ENCODE results near the gene KCNH8. TPM values are rescaled to one million over a fixed set of nuclear protein-coding genes. Genes with fewer than 3 reads are reported as not detected.

KCNH8 gene
- total RNA-seq, 1 donor from 2014 or later, result 2.3 TPM

DNA sequence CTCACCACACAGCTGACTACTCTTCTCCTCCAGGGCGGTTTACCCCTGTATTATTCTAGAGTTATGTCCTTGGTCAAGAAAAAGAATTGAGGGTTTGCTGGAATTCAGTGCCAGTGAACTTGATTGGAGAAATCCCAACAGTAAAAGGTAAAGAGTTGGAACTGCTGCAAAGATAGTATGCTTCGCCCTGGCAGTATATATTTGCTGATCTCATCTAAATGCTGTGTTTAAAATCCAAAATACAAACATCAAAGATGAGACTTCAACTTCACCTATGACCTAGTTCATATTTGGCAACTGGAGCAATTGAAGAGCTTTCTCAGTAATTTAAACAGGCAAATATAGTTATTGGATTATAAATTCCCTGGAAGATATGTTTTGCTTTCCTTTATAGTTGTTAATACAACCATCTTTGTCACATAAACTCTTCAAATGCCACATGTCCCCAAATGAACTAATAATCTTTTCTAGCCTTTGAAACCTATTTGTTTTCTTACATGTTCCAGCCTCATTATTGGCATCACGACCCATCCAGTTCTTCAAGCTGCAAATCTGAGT is 6.5 kb downstream of the KCNH8 start:
- Histone ChIP-seq H3K27ac (no peak overlapping the region), H3K9me3 (ENCODE audit: low read depth) (no peaks in the 10 kb centered on the region), H3K79me2 (ENCODE audit: low read depth) (no peaks in the 10 kb centered on the region), H3K36me3 (no peaks in the 10 kb centered on the region), H3K4me1 (no peaks in the 10 kb centered on the region), H4K20me1 (ENCODE audit: low read depth) (peaks cover 6% of the 10 kb centered on the region), H3K4me3 (no peak overlapping the region), H3F3A (ENCODE audit: low read depth) (no peaks in the 10 kb centered on the region), H3K9ac (no peak overlapping the region), H3K27me3 (peaks cover under 1% of the 10 kb centered on the region), H3K4me2 (no peak overlapping the region), H2AFZ (replicated peaks) (no peak overlapping the region)
- no peak for TF ChIP-seq EZH2 (IDR thresholded peaks at IDR 0.05)
- no peak for TF ChIP-seq EZH2phosphoT487 (IDR thresholded peaks at IDR 0.05)
- TF ChIP-seq, protein P1, sequence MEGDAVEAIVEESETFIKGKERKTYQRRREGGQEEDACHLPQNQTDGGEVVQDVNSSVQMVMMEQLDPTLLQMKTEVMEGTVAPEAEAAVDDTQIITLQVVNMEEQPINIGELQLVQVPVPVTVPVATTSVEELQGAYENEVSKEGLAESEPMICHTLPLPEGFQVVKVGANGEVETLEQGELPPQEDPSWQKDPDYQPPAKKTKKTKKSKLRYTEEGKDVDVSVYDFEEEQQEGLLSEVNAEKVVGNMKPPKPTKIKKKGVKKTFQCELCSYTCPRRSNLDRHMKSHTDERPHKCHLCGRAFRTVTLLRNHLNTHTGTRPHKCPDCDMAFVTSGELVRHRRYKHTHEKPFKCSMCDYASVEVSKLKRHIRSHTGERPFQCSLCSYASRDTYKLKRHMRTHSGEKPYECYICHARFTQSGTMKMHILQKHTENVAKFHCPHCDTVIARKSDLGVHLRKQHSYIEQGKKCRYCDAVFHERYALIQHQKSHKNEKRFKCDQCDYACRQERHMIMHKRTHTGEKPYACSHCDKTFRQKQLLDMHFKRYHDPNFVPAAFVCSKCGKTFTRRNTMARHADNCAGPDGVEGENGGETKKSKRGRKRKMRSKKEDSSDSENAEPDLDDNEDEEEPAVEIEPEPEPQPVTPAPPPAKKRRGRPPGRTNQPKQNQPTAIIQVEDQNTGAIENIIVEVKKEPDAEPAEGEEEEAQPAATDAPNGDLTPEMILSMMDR (IDR thresholded peaks at IDR 0.05), result no peak
- no peak for DNase-seq (ENCODE audit: low spot score)
- no peak overlapping the region for H3K27ac Mint-ChIP-seq
- H3K9me3 Mint-ChIP-seq, result no peaks in the 10 kb centered on the region
- no peak overlapping the region for H3K4me3 Mint-ChIP-seq
- no peaks in the 10 kb centered on the region for H3K36me3 Mint-ChIP-seq
- no peaks in the 10 kb centered on the region for H3K27me3 Mint-ChIP-seq (ENCODE audit: insufficient read depth, low read depth)
- peaks cover under 1% of the 10 kb centered on the region for H3K4me1 Mint-ChIP-seq

DNA sequence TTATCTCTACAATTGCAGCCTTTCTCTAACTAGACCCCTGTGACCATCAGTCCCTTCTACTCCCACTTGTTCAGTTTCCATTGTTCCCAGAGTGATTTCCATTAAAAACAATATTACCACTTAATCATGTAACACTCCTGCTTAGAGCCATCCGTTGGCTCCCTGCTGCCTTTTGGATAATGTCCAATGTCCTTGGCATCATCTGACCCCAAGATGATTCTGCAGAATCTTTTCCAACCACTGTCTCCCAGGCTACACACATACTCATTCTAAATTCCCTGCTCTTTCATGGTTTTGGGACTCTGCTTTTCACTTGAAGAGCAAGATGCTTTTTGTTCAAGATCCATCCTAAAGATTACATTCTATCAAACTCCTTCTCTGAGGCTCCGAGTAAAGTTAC is 7.1 kb downstream of the KCNH8 start:
- Histone ChIP-seq H3K9me3 (ENCODE audit: low read depth) (no peaks in the 10 kb centered on the region), H3K4me3 (no peak overlapping the region), H3K27ac (no peak overlapping the region), H3K79me2 (ENCODE audit: low read depth) (no peaks in the 10 kb centered on the region), H3F3A (ENCODE audit: low read depth) (no peaks in the 10 kb centered on the region), H3K4me1 (no peaks in the 10 kb centered on the region), H2AFZ (replicated peaks) (no peak overlapping the region), H3K4me2 (no peak overlapping the region), H4K20me1 (ENCODE audit: low read depth) (peaks cover under 1% of the 10 kb centered on the region), H3K27me3 (no peaks in the 10 kb centered on the region), H3K9ac (no peak overlapping the region), H3K36me3 (no peaks in the 10 kb centered on the region)
- Mint-ChIP-seq H3K4me1 (no peaks in the 10 kb centered on the region), H3K9me3 (no peaks in the 10 kb centered on the region), H3K36me3 (no peaks in the 10 kb centered on the region), H3K27ac (no peak overlapping the region), H3K4me3 (no peak overlapping the region), H3K27me3 (ENCODE audit: insufficient read depth, low read depth) (no peaks in the 10 kb centered on the region)
- DNase-seq (ENCODE audit: low spot score), result no peak
- TF ChIP-seq EZH2phosphoT487 (IDR thresholded peaks at IDR 0.05), result no peak
- TF ChIP-seq, protein P1 (IDR thresholded peaks at IDR 0.05), result no peak

DNA sequence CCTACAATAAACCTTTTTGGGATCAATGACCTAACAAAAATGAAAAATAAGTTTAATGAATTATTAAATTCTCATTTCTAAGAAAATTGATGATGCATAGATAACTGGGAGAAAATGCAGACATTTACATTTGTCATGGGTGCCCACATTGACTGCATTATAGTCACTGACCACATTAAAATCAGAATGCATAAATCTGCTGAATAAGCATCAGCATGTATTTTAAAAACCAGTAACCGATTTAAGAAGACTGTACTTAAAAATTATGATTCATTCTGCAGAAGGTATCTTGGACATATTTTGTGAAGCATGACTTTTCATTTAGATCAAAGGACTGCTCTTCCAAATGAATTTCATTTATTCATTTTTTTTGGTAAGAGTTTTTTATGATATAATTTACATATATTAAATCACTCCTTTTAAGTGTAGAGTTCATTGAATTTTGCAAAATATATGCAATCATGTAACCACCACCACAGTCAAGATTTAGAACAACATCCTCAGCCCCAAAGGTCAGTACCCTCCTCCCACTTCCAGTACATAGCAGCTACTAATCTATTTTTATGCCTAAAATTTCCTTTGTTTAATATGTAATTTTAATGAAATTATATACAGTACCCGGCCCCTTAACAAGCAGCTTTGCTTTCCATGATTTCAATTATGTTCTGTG is 11.8 kb downstream of the KCNH8 start:
- no peaks in the 10 kb centered on the region for H3F3A ChIP-seq (ENCODE audit: low read depth)
- no peaks in the 10 kb centered on the region for H4K20me1 ChIP-seq (ENCODE audit: low read depth)
- H3K4me3 ChIP-seq, result no peak overlapping the region
- H3K36me3 ChIP-seq, result no peaks in the 10 kb centered on the region
- no peak overlapping the region for H3K4me3 Mint-ChIP-seq
- H3K9me3 Mint-ChIP-seq, result no peaks in the 10 kb centered on the region
- H3K27me3 Mint-ChIP-seq (ENCODE audit: insufficient read depth, low read depth), result no peaks in the 10 kb centered on the region
- no peak overlapping the region for H3K27ac ChIP-seq
- no peak overlapping the region for H3K4me2 ChIP-seq
- no peak overlapping the region for H2AFZ ChIP-seq (replicated peaks)
- no peaks in the 10 kb centered on the region for H3K4me1 Mint-ChIP-seq
- no peaks in the 10 kb centered on the region for H3K36me3 Mint-ChIP-seq
- no peaks in the 10 kb centered on the region for H3K79me2 ChIP-seq (ENCODE audit: low read depth)
- H3K4me1 ChIP-seq, result no peaks in the 10 kb centered on the region
- no peak for DNase-seq (ENCODE audit: low spot score)
- no peaks in the 10 kb centered on the region for H3K9me3 ChIP-seq (ENCODE audit: low read depth)
- TF ChIP-seq EZH2 (IDR thresholded peaks at IDR 0.05), result no peak
- no peaks in the 10 kb centered on the region for H3K27me3 ChIP-seq
- no peak overlapping the region for H3K9ac ChIP-seq
- no peak overlapping the region for H3K27ac Mint-ChIP-seq

DNA sequence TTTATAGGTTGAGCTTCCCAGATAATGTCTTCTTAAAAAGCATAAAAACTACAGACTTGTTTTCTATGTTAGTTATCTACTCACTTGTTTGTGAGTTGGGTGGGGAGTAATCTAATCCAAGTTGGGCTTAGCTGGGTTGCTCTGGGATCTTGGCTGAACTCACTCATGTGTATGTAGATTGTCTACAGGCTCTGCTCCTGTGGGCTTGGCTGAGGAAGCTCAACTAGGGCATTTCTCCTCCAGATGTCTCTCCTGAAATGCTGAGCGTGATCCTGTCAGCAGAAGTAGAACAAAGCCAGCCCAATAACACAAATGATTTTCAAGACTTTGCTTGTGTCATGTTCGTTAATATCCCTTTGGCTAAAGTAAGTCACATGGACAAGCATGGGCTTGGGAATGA is 17.3 kb downstream of the KCNH8 start:
- Mint-ChIP-seq H3K27ac (no peak overlapping the region), H3K27me3 (ENCODE audit: insufficient read depth, low read depth) (peaks cover 2% of the 10 kb centered on the region), H3K9me3 (no peaks in the 10 kb centered on the region), H3K4me3 (no peak overlapping the region), H3K4me1 (no peaks in the 10 kb centered on the region), H3K36me3 (no peaks in the 10 kb centered on the region)
- Histone ChIP-seq H3K79me2 (ENCODE audit: low read depth) (no peaks in the 10 kb centered on the region), H3K27ac (no peak overlapping the region), H3K9me3 (ENCODE audit: low read depth) (no peaks in the 10 kb centered on the region), H2AFZ (replicated peaks) (no peak overlapping the region), H3K27me3 (no peaks in the 10 kb centered on the region), H3K36me3 (no peaks in the 10 kb centered on the region), H3K4me3 (no peak overlapping the region), H3K4me1 (no peaks in the 10 kb centered on the region), H3K9ac (no peak overlapping the region), H3K4me2 (no peak overlapping the region), H4K20me1 (ENCODE audit: low read depth) (no peaks in the 10 kb centered on the region), H3F3A (ENCODE audit: low read depth) (no peaks in the 10 kb centered on the region)
- no peak for TF ChIP-seq EZH2 (IDR thresholded peaks at IDR 0.05)
- TF ChIP-seq EZH2phosphoT487 (IDR thresholded peaks at IDR 0.05), result no peak
- TF ChIP-seq, protein P1 (IDR thresholded peaks at IDR 0.05), result no peak
- DNase-seq (ENCODE audit: low spot score), result no peak
